ENCODE measurements around the gene C1QTNF8. TPM values are rescaled to one million over a fixed set of nuclear protein-coding genes. Genes with fewer than 3 reads are reported as not detected.

The C1QTNF8 gene
- total RNA-seq, 1 donor from 2014 or later, result not detected

GRCh38 chr16:1045993-1046911 is 49.8 kb downstream of the C1QTNF8 start:
- ChIA-PET POLR2A (no interaction called here), CTCF (no interaction called here)
- Mint-ChIP-seq H3K27ac (no peak overlapping the region), H3K27me3 (peaks cover 5% of the 10 kb centered on the region), H3K4me3 (no peak overlapping the region), H3K4me1 (no peaks in the 10 kb centered on the region), H3K9me3 (no peaks in the 10 kb centered on the region), H3K36me3 (ENCODE audit: low read depth) (no peaks in the 10 kb centered on the region)
- ATAC-seq (ENCODE audit: low read depth), result no peak
- intact Hi-C loops (cut with micrococcal nuclease), result no loop called here
- DNase-seq, result no peak
- no peak for TF ChIP-seq CTCF (IDR thresholded peaks at IDR 0.05)

GRCh38 chr16:1045310-1045992 is 50.6 kb downstream of the C1QTNF8 start:
- no peak for DNase-seq
- intact Hi-C loops (cut with micrococcal nuclease), result no loop called here
- no peak overlapping the region for H3K27ac Mint-ChIP-seq
- no peaks in the 10 kb centered on the region for H3K36me3 Mint-ChIP-seq (ENCODE audit: low read depth)
- no peaks in the 10 kb centered on the region for H3K4me1 Mint-ChIP-seq
- POLR2A ChIA-PET, result no interaction called here
- H3K4me3 Mint-ChIP-seq, result no peak overlapping the region
- no peaks in the 10 kb centered on the region for H3K9me3 Mint-ChIP-seq
- no peak for ATAC-seq (ENCODE audit: low read depth)
- TF ChIP-seq CTCF (IDR thresholded peaks at IDR 0.05), result no peak
- H3K27me3 Mint-ChIP-seq, result peaks cover 5% of the 10 kb centered on the region
- CTCF ChIA-PET, result no interaction called here

- H3K9me3 Mint-ChIP-seq, result no peaks in the 10 kb centered on the region
- no peak for DNase-seq
- peaks cover 5% of the 10 kb centered on the region for H3K27me3 Mint-ChIP-seq
- ChIA-PET CTCF (no interaction called here), POLR2A (no interaction called here)
- intact Hi-C loops (cut with micrococcal nuclease), result no loop called here
- no peaks in the 10 kb centered on the region for H3K36me3 Mint-ChIP-seq (ENCODE audit: low read depth)
- ATAC-seq (ENCODE audit: low read depth), result no peak
- H3K4me3 Mint-ChIP-seq, result no peak overlapping the region
- H3K27ac Mint-ChIP-seq, result no peak overlapping the region
- no peak for TF ChIP-seq CTCF (IDR thresholded peaks at IDR 0.05)
- H3K4me1 Mint-ChIP-seq, result no peaks in the 10 kb centered on the region
Measured at GRCh38 chr16:1044460-1045309, 51.4 kb downstream of the C1QTNF8 start.

GRCh38 chr16:1043881-1044451 is 52.1 kb downstream of the C1QTNF8 start:
- ChIA-PET POLR2A (no interaction called here), CTCF (no interaction called here)
- no peaks in the 10 kb centered on the region for H3K9me3 Mint-ChIP-seq
- H3K36me3 Mint-ChIP-seq (ENCODE audit: low read depth), result no peaks in the 10 kb centered on the region
- no peak for TF ChIP-seq CTCF (IDR thresholded peaks at IDR 0.05)
- intact Hi-C loops (cut with micrococcal nuclease), result no loop called here
- DNase-seq (no peak), ATAC-seq (ENCODE audit: low read depth) (no peak)
- peaks cover 5% of the 10 kb centered on the region for H3K27me3 Mint-ChIP-seq
- H3K4me3 Mint-ChIP-seq, result no peak overlapping the region
- H3K27ac Mint-ChIP-seq, result no peak overlapping the region
- no peaks in the 10 kb centered on the region for H3K4me1 Mint-ChIP-seq

All from activated B cell treated with CpG ODN at 0.5 μM for 24 hours (primary cell).